ENCODE results near the gene EIF2S3B.
"Not testable (repeated sequence)": the region's sequence is repeated elsewhere in the genome, so short reads cannot be mapped to it uniquely, and the experiment has no call there.

EIF2S3B gene

GRCh38 chr12:10505620-10506019 is at the start of gene EIF2S3B:
Gene EIF2S3B (plus strand): TSS chr12:10505890. CDS start chr12:10505903, 13 bp downstream.
- DNase-seq = no peak

GRCh38 chr12:10456856-10457255 is 48.8 kb upstream of the EIF2S3B start:
- no peak for DNase-seq

- DNase-seq = no peak
These were observed 47.9 kb upstream of the EIF2S3B start for GRCh38 chr12:10457760-10458159.

GRCh38 chr12:10466311-10466710 is 39.4 kb upstream of the EIF2S3B start:
- DNase-seq = no peak

GRCh38 chr12:10469701-10470100 is 36.0 kb upstream of the EIF2S3B start:
- DNase-seq = no peak

- DNase-seq = not testable (repeated sequence)
These were observed 32.9 kb upstream of the EIF2S3B start for GRCh38 chr12:10472808-10473207.

GRCh38 chr12:10481901-10482300 is 23.8 kb upstream of the EIF2S3B start:
- DNase-seq = not testable (repeated sequence)

GRCh38 chr12:10487328-10487727 is 18.4 kb upstream of the EIF2S3B start:
- not testable (repeated sequence) for DNase-seq

GRCh38 chr12:10491766-10492165 is 13.9 kb upstream of the EIF2S3B start:
- DNase-seq = no peak

GRCh38 chr12:10497602-10498001 is 8.1 kb upstream of the EIF2S3B start:
- peak in 1 of 2 donors; percentile 20 for DNase-seq

GRCh38 chr12:10498042-10498441 is 7.6 kb upstream of the EIF2S3B start:
- no peak for DNase-seq

- DNase-seq = no peak
These were observed 4.7 kb upstream of the EIF2S3B start for GRCh38 chr12:10501030-10501429.

GRCh38 chr12:10503460-10503859 is 2.2 kb upstream of the EIF2S3B start:
- no peak for DNase-seq

GRCh38 chr12:10511756-10512355 is 6.2 kb downstream of the EIF2S3B start:
- DNase-seq = no peak

GRCh38 chr12:10512798-10513197 is 7.1 kb downstream of the EIF2S3B start:
- DNase-seq = no peak

- no peak for DNase-seq
These were observed 15.9 kb downstream of the EIF2S3B start for GRCh38 chr12:10521555-10521954.

- DNase-seq = no peak
These were observed 22.7 kb downstream of the EIF2S3B start for GRCh38 chr12:10528174-10528953.

GRCh38 chr12:10529603-10530002 is 23.9 kb downstream of the EIF2S3B start:
- DNase-seq = no peak

GRCh38 chr12:10537721-10538120 is 32.0 kb downstream of the EIF2S3B start:
- no peak for DNase-seq

GRCh38 chr12:10540776-10541205 is 35.1 kb downstream of the EIF2S3B start:
- no peak for DNase-seq

GRCh38 chr12:10543499-10543898 is 37.8 kb downstream of the EIF2S3B start:
- no peak for DNase-seq

- no peak for DNase-seq
These were observed 45.7 kb downstream of the EIF2S3B start for GRCh38 chr12:10551375-10551774.

- no peak for DNase-seq
These were observed 47.5 kb downstream of the EIF2S3B start for GRCh38 chr12:10553148-10553547.

GRCh38 chr12:10554228-10554755 is 48.6 kb downstream of the EIF2S3B start:
- no peak for DNase-seq

Data from stimulated activated CD4-positive, alpha-beta T cell treated with anti-CD3 and anti-CD28 coated beads, Interleukin-2, amount 100 ng/mL, for 24 hours (primary cell).